Panc1 (cell line): ENCODE results near the gene LCN1.

Experiments
- CTCF ChIP-seq: fragments of 450-650 bp; IDR thresholded peaks from 2 replicates; pipeline ENCODE4 v1.5.1; 2017; ENCODE audit warnings: mild to moderate bottlenecking
- POLR2AphosphoS5 ChIP-seq: IDR thresholded peaks from 2 replicates; pipeline ENCODE4 v1.6.1; 2012; ENCODE audit warnings: mild to moderate bottlenecking, low read depth, low read length, moderate library complexity
- REST ChIP-seq, 2 experiments: IDR thresholded peaks; 2 replicates each; pipeline ENCODE4 v1.6.1; 2011 to 2012; ENCODE audit warnings: low read depth in 2 of 2, control low read depth in 1 of 2, low read length in 1 of 2, mild to moderate bottlenecking in 1 of 2, moderate library complexity in 1 of 2; ENCODE audit not compliant: insufficient read depth in 1 of 2
- SIN3A ChIP-seq: IDR thresholded peaks from 2 replicates; pipeline ENCODE4 v1.6.1; 2012; ENCODE audit warnings: low read depth, mild to moderate bottlenecking, low read length, moderate library complexity, borderline replicate concordance; ENCODE audit not compliant: insufficient read depth
- TCF7L2 ChIP-seq: IDR thresholded peaks from 2 replicates; pipeline ENCODE4 v1.6.1; 2011; ENCODE audit warnings: mild to moderate bottlenecking, low read depth, low read length, inconsistent platforms

GRCh38 chr9:135523521-135524129 lies 2.4 kb downstream of the LCN1 start:
- TF ChIP-seq POLR2AphosphoS5 (no peak), CTCF (no peak), REST (IDR thresholded peaks at IDR 0.05; ENCODE audit: insufficient read depth in 1 of 2, low read depth in 2 of 2, low read length in 1 of 2) (no peak), TCF7L2 (no peak), SIN3A (no peak)
